Measurements from ENCODE around the gene SUPT4H1.

The SUPT4H1 gene

GRCh38 chr17:58309918-58310259 lies 42.1 kb downstream of the SUPT4H1 start:
- no peak for TF ChIP-seq CTCF (conservative IDR thresholded peaks at IDR 0.05)
- no peak overlapping the region for H3K27ac ChIP-seq

GRCh38 chr17:58308985-58309917 lies 42.8 kb downstream of the SUPT4H1 start:
- no peak overlapping the region for H3K27ac ChIP-seq
- no peak for TF ChIP-seq CTCF (conservative IDR thresholded peaks at IDR 0.05)

GRCh38 chr17:58308173-58308984 lies 43.6 kb downstream of the SUPT4H1 start:
- TF ChIP-seq CTCF (conservative IDR thresholded peaks at IDR 0.05) = peak; percentile 56
- no peak overlapping the region for H3K27ac ChIP-seq

GRCh38 chr17:58307468-58308172 lies 44.4 kb downstream of the SUPT4H1 start:
- TF ChIP-seq CTCF (conservative IDR thresholded peaks at IDR 0.05) = no peak

GRCh38 chr17:58306131-58306951 lies 45.7 kb downstream of the SUPT4H1 start:
- no peak overlapping the region for H3K27ac ChIP-seq
- TF ChIP-seq CTCF (conservative IDR thresholded peaks at IDR 0.05) = no peak

More at GRCh38 chr17:58307468-58308172, 44.4 kb downstream of the SUPT4H1 start:
- H3K27ac ChIP-seq = no peak overlapping the region

- no peak for TF ChIP-seq CTCF (conservative IDR thresholded peaks at IDR 0.05)
Observed at GRCh38 chr17:58305626-58306025, 46.4 kb downstream of the SUPT4H1 start.

More at GRCh38 chr17:58305626-58306025, 46.4 kb downstream of the SUPT4H1 start:
- H3K27ac ChIP-seq = no peak overlapping the region

Measured in VCaP (cell line).